ACC112 (cell line): ENCODE results near the gene CTNNA3.

Experiments used
- H2AFZ ChIP-seq: fragments of 200-600 bp; sonication (generic); one replicate; pipeline ENCODE4 v1.6.0; 2017; ENCODE audit warnings: antibody characterized with exemption, low read length; ENCODE audit not compliant: unreplicated experiment
- H3K27ac ChIP-seq: fragments of 200-600 bp; sonication (generic); 2 replicates; pipeline ENCODE4 v1.5.1; 2014; ENCODE audit warnings: low read depth, mild to moderate bottlenecking, antibody characterized with exemption, low read length, moderate library complexity
- H3K27me3 ChIP-seq: fragments of 200-600 bp; sonication (generic); 2 replicates; pipeline ENCODE4 v1.6.1; 2014; ENCODE audit warnings: mild to moderate bottlenecking, antibody characterized with exemption, low read length, moderate library complexity, mixed read lengths; ENCODE audit not compliant: insufficient read depth
- H3K36me3 ChIP-seq: fragments of 200-600 bp; sonication (generic); 2 replicates; pipeline ENCODE4 v1.6.1; 2016; ENCODE audit warnings: mild to moderate bottlenecking, antibody characterized with exemption, low read length, moderate library complexity, mixed read lengths; ENCODE audit not compliant: insufficient read depth
- H3K4me1 ChIP-seq: fragments of 200-600 bp; sonication (generic); one replicate; pipeline ENCODE4 v1.6.1; 2016; ENCODE audit warnings: low read length, mixed read lengths; ENCODE audit not compliant: insufficient read depth, unreplicated experiment, control insufficient read depth
- H3K4me3 ChIP-seq: fragments of 200-600 bp; sonication (generic); 2 replicates; pipeline ENCODE4 v1.5.1; 2014; ENCODE audit warnings: mild to moderate bottlenecking, low read depth, low read length
- H3K79me2 ChIP-seq: fragments of 200-600 bp; sonication (generic); one replicate; pipeline ENCODE4 v1.6.0; 2016; ENCODE audit warnings: low read length; ENCODE audit not compliant: control insufficient read depth, unreplicated experiment, insufficient read depth

CTNNA3 gene

GRCh38 chr10:66752714-66753113 is 943.3 kb downstream of the CTNNA3 start:
- Histone ChIP-seq H3K36me3 (no peaks in the 10 kb centered on the region), H3K27ac (no peak overlapping the region), H2AFZ (no peak overlapping the region)

GRCh38 chr10:66748217-66748616 is 947.8 kb downstream of the CTNNA3 start:
- no peaks in the 10 kb centered on the region for H3K4me1 ChIP-seq
- H3K4me3 ChIP-seq, result no peak overlapping the region
- H3K36me3 ChIP-seq, result no peaks in the 10 kb centered on the region
- no peak overlapping the region for H2AFZ ChIP-seq
- no peak overlapping the region for H3K27ac ChIP-seq
- no peaks in the 10 kb centered on the region for H3K27me3 ChIP-seq
- H3K79me2 ChIP-seq, result no peaks in the 10 kb centered on the region

More at GRCh38 chr10:66752714-66753113, 943.3 kb downstream of the CTNNA3 start:
- Histone ChIP-seq H3K79me2 (no peaks in the 10 kb centered on the region), H3K4me1 (no peaks in the 10 kb centered on the region), H3K27me3 (no peaks in the 10 kb centered on the region), H3K4me3 (no peak overlapping the region)

GRCh38 chr10:66747451-66747850 is 948.5 kb downstream of the CTNNA3 start:
- no peaks in the 10 kb centered on the region for H3K79me2 ChIP-seq
- H3K4me1 ChIP-seq, result no peaks in the 10 kb centered on the region
- H3K4me3 ChIP-seq, result no peak overlapping the region
- H3K27me3 ChIP-seq, result no peaks in the 10 kb centered on the region
- no peak overlapping the region for H3K27ac ChIP-seq
- no peak overlapping the region for H2AFZ ChIP-seq
- H3K36me3 ChIP-seq, result no peaks in the 10 kb centered on the region

- Histone ChIP-seq H3K79me2 (no peaks in the 10 kb centered on the region), H3K27ac (no peak overlapping the region), H2AFZ (no peak overlapping the region), H3K4me3 (no peak overlapping the region), H3K36me3 (no peaks in the 10 kb centered on the region), H3K4me1 (no peaks in the 10 kb centered on the region), H3K27me3 (no peaks in the 10 kb centered on the region)
Measured at GRCh38 chr10:66746711-66747110, 949.3 kb downstream of the CTNNA3 start.

GRCh38 chr10:66746246-66746645 is 949.7 kb downstream of the CTNNA3 start:
- no peak overlapping the region for H3K27ac ChIP-seq
- no peak overlapping the region for H3K4me3 ChIP-seq
- no peaks in the 10 kb centered on the region for H3K27me3 ChIP-seq
- no peaks in the 10 kb centered on the region for H3K4me1 ChIP-seq
- no peaks in the 10 kb centered on the region for H3K79me2 ChIP-seq
- no peak overlapping the region for H2AFZ ChIP-seq
- H3K36me3 ChIP-seq, result no peaks in the 10 kb centered on the region

GRCh38 chr10:66744915-66745314 is 951.1 kb downstream of the CTNNA3 start:
- H2AFZ ChIP-seq, result no peak overlapping the region
- no peak overlapping the region for H3K27ac ChIP-seq
- H3K4me3 ChIP-seq, result no peak overlapping the region
- no peaks in the 10 kb centered on the region for H3K36me3 ChIP-seq
- H3K27me3 ChIP-seq, result no peaks in the 10 kb centered on the region
- H3K79me2 ChIP-seq, result no peaks in the 10 kb centered on the region
- no peaks in the 10 kb centered on the region for H3K4me1 ChIP-seq

- Histone ChIP-seq H3K36me3 (no peaks in the 10 kb centered on the region), H3K27me3 (no peaks in the 10 kb centered on the region), H2AFZ (no peak overlapping the region), H3K79me2 (no peaks in the 10 kb centered on the region), H3K4me3 (no peak overlapping the region), H3K4me1 (no peaks in the 10 kb centered on the region), H3K27ac (no peak overlapping the region)
Measured at GRCh38 chr10:66737241-66737640, 958.8 kb downstream of the CTNNA3 start.

GRCh38 chr10:66723608-66724400 is 972.2 kb downstream of the CTNNA3 start:
- Histone ChIP-seq H3K27me3 (no peaks in the 10 kb centered on the region), H3K36me3 (no peaks in the 10 kb centered on the region), H3K27ac (no peak overlapping the region), H3K79me2 (no peaks in the 10 kb centered on the region), H2AFZ (no peak overlapping the region), H3K4me1 (no peaks in the 10 kb centered on the region), H3K4me3 (no peak overlapping the region)

GRCh38 chr10:66719483-66719882 is 976.5 kb downstream of the CTNNA3 start:
- H3K27ac ChIP-seq, result no peak overlapping the region
- H3K4me3 ChIP-seq, result no peak overlapping the region
- H3K36me3 ChIP-seq, result no peaks in the 10 kb centered on the region
- no peaks in the 10 kb centered on the region for H3K79me2 ChIP-seq
- no peak overlapping the region for H2AFZ ChIP-seq
- H3K4me1 ChIP-seq, result no peaks in the 10 kb centered on the region
- no peaks in the 10 kb centered on the region for H3K27me3 ChIP-seq

- Histone ChIP-seq H3K27me3 (no peaks in the 10 kb centered on the region), H3K4me3 (no peak overlapping the region), H3K27ac (no peak overlapping the region), H2AFZ (no peak overlapping the region), H3K4me1 (no peaks in the 10 kb centered on the region), H3K79me2 (no peaks in the 10 kb centered on the region), H3K36me3 (no peaks in the 10 kb centered on the region)
Measured at GRCh38 chr10:66717231-66717981, 978.6 kb downstream of the CTNNA3 start.

GRCh38 chr10:66714741-66715140 is 981.3 kb downstream of the CTNNA3 start:
- no peak overlapping the region for H3K27ac ChIP-seq
- no peaks in the 10 kb centered on the region for H3K36me3 ChIP-seq
- H3K4me3 ChIP-seq, result no peak overlapping the region
- H3K27me3 ChIP-seq, result no peaks in the 10 kb centered on the region
- H2AFZ ChIP-seq, result no peak overlapping the region
- no peaks in the 10 kb centered on the region for H3K4me1 ChIP-seq
- no peaks in the 10 kb centered on the region for H3K79me2 ChIP-seq
